DND-41 (cell line): ENCODE measurements around the gene STARD9.
"Not testable (repeated sequence)": the region's sequence is repeated elsewhere in the genome, so short reads cannot be mapped to it uniquely, and the experiment has no call there.

ENCODE experiments used
- ATAC-seq: fragments of 200-7000 bp; cut with Tn5 transposase; 3 replicates; pipeline ENCODE4 v1.9.1; 2021; ENCODE audit warnings: low read depth; ENCODE audit not compliant: insufficient read depth
- DNase-seq: peaks from one replicate; pipeline ENCODE4 v3.0.0-alpha.2; 2020
- H2AFZ ChIP-seq: 2 replicates; pipeline ENCODE4 v1.6.0; 2012; ENCODE audit warnings: low read depth, low read length
- H3K27ac ChIP-seq: 2 replicates; pipeline ENCODE4 v1.5.1; 2012; ENCODE audit warnings: low read length, inconsistent platforms
- H3K27me3 ChIP-seq: fragments of 200-600 bp; sonication (generic); 2 replicates; pipeline ENCODE4 v1.6.0; 2012; ENCODE audit warnings: low read length, mild to moderate bottlenecking, inconsistent platforms; ENCODE audit not compliant: insufficient read depth, poor library complexity
- H3K36me3 ChIP-seq: 2 replicates; pipeline ENCODE4 v1.5.1; 2012; ENCODE audit warnings: low read length, inconsistent platforms; ENCODE audit not compliant: insufficient read depth
- H3K4me1 ChIP-seq: 2 replicates; pipeline ENCODE4 v1.5.1; 2012; ENCODE audit warnings: mild to moderate bottlenecking, low read length; ENCODE audit not compliant: insufficient read depth
- H3K4me2 ChIP-seq: 2 replicates; pipeline ENCODE4 v1.6.0; 2012; ENCODE audit warnings: mild to moderate bottlenecking, moderate library complexity, low read length, inconsistent platforms; ENCODE audit not compliant: insufficient read depth
- H3K4me3 ChIP-seq, 2 experiments: fragments of 200-600 bp in 1 of 2; shearing (Covaris generic) in 1 of 2; 2 replicates each; pipeline ENCODE4 v1.5.1; 2012 to 2016; ENCODE audit warnings: inconsistent platforms in 2 of 2, low read length in 2 of 2, mild to moderate bottlenecking in 2 of 2, low read depth in 1 of 2, moderate library complexity in 1 of 2
- H3K79me2 ChIP-seq: 2 replicates; pipeline ENCODE4 v1.6.0; 2012; ENCODE audit warnings: low read length, inconsistent platforms; ENCODE audit not compliant: insufficient read depth
- H3K9ac ChIP-seq: 2 replicates; pipeline ENCODE4 v1.6.0; 2012; ENCODE audit warnings: low read depth, mild to moderate bottlenecking, inconsistent platforms, low read length, moderate library complexity
- H3K9me3 ChIP-seq: 2 replicates; pipeline ENCODE4 v1.5.1; 2012; ENCODE audit warnings: low read length, moderate library complexity, mild to moderate bottlenecking, inconsistent platforms; ENCODE audit not compliant: insufficient read depth, severe bottlenecking
- H4K20me1 ChIP-seq: 2 replicates; pipeline ENCODE4 v1.6.0; 2012; ENCODE audit warnings: low read length; ENCODE audit not compliant: insufficient read depth
- EZH2 ChIP-seq: IDR thresholded peaks from 3 replicates; pipeline ENCODE4 v1.6.1; 2012; ENCODE audit warnings: borderline replicate concordance, low read depth, mild to moderate bottlenecking, moderate library complexity, low read length, inconsistent platforms; ENCODE audit not compliant: severe bottlenecking
- TF ChIP-seq, protein P1 (sequence below): IDR thresholded peaks from 2 replicates; pipeline ENCODE4 v1.5.1; 2012; ENCODE audit warnings: borderline replicate concordance, low read length, moderate library complexity, mild to moderate bottlenecking; ENCODE audit not compliant: poor library complexity, severe bottlenecking; ENCODE audit errors: extremely low read depth

STARD9 gene

DNA sequence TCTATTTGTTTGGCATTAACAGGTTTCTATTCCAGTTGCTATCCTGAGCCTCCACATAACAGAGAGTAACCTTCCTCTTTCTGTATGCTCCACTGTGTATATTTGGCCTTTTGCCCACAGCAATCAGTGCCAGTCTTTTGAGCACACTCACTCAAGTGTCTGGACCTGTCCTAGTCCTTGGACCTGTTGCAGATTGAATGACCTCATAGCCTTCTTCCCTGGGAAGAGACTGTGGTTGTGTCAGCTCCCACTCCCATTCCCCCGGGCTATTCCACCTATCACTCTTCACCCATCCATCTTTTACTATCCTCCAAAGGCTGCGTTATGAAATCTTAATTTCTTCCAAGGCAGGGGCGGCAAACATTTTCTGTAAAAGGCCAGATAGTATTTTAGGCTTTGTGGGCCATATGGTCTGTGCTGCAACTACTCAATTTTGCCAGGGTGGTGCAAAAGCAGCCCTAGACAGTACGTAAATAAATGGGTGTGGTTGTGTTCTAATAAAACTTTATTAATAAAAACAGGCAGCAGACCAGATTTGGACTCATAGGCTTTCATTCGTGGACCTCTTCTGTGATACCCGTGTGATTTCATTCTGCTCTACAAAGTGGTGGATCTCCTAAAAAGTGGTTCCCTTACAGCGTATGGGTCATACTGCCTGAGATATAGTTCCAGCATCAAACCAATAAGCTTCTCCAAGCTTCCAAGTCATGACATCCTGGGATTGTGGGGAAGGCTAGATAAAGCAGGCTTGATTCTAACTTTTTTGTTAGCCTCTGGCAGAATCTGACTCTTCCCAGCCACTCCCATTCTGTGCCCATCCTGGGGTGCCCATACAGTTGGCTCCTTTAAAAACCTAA is 104.1 kb downstream of the STARD9 start:
- H3K79me2 ChIP-seq: no peaks in the 10 kb centered on the region
- no peak for TF ChIP-seq EZH2
- TF ChIP-seq, protein P1, sequence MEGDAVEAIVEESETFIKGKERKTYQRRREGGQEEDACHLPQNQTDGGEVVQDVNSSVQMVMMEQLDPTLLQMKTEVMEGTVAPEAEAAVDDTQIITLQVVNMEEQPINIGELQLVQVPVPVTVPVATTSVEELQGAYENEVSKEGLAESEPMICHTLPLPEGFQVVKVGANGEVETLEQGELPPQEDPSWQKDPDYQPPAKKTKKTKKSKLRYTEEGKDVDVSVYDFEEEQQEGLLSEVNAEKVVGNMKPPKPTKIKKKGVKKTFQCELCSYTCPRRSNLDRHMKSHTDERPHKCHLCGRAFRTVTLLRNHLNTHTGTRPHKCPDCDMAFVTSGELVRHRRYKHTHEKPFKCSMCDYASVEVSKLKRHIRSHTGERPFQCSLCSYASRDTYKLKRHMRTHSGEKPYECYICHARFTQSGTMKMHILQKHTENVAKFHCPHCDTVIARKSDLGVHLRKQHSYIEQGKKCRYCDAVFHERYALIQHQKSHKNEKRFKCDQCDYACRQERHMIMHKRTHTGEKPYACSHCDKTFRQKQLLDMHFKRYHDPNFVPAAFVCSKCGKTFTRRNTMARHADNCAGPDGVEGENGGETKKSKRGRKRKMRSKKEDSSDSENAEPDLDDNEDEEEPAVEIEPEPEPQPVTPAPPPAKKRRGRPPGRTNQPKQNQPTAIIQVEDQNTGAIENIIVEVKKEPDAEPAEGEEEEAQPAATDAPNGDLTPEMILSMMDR: no peak
- H3K4me1 ChIP-seq: no peaks in the 10 kb centered on the region
- H3K36me3 ChIP-seq: peaks cover 13% of the 10 kb centered on the region
- H3K9me3 ChIP-seq: no peaks in the 10 kb centered on the region
- no peak overlapping the region for H3K4me2 ChIP-seq
- DNase-seq (no peak), ATAC-seq (no peak)
- no peaks in the 10 kb centered on the region for H4K20me1 ChIP-seq
- H3K9ac ChIP-seq: no peak overlapping the region
- H2AFZ ChIP-seq: no peak overlapping the region
- H3K27me3 ChIP-seq: no peaks in the 10 kb centered on the region
- H3K4me3 ChIP-seq: no peak overlapping the region
- no peak overlapping the region for H3K27ac ChIP-seq

- not testable (repeated sequence) for H3K27ac ChIP-seq, H3K9ac ChIP-seq, ATAC-seq, H4K20me1 ChIP-seq, H2AFZ ChIP-seq, H3K4me1 ChIP-seq, H3K9me3 ChIP-seq, H3K79me2 ChIP-seq, H3K27me3 ChIP-seq, H3K4me3 ChIP-seq, H3K4me2 ChIP-seq, DNase-seq
- peaks cover 13% of the 10 kb centered on the region for H3K36me3 ChIP-seq
These were observed 104.7 kb downstream of the STARD9 start for GRCh38 chr15:42680142-42680482.

GRCh38 chr15:42681119-42681518 is 105.7 kb downstream of the STARD9 start:
- no peak for TF ChIP-seq EZH2
- TF ChIP-seq, protein P1: no peak
- no peak overlapping the region for H3K27ac ChIP-seq
- H3K4me1 ChIP-seq: no peaks in the 10 kb centered on the region
- ATAC-seq (no peak), DNase-seq (no peak)
- H3K9me3 ChIP-seq: no peaks in the 10 kb centered on the region
- H3K79me2 ChIP-seq: no peaks in the 10 kb centered on the region
- no peak overlapping the region for H3K4me2 ChIP-seq
- H3K27me3 ChIP-seq: no peaks in the 10 kb centered on the region
- H2AFZ ChIP-seq: no peak overlapping the region
- no peak overlapping the region for H3K4me3 ChIP-seq
- H3K36me3 ChIP-seq: peaks cover 13% of the 10 kb centered on the region
- H4K20me1 ChIP-seq: no peaks in the 10 kb centered on the region
- H3K9ac ChIP-seq: no peak overlapping the region

- H3K4me1 ChIP-seq: no peaks in the 10 kb centered on the region
- TF ChIP-seq EZH2: no peak
- TF ChIP-seq, protein P1: no peak
- peaks cover 13% of the 10 kb centered on the region for H3K36me3 ChIP-seq
- no peak for DNase-seq
- no peak overlapping the region for H3K27ac ChIP-seq
- H3K27me3 ChIP-seq: no peaks in the 10 kb centered on the region
- no peaks in the 10 kb centered on the region for H4K20me1 ChIP-seq
- no peak overlapping the region for H3K4me2 ChIP-seq
- no peak for ATAC-seq
- H3K79me2 ChIP-seq: no peaks in the 10 kb centered on the region
- no peaks in the 10 kb centered on the region for H3K9me3 ChIP-seq
- no peak overlapping the region for H3K9ac ChIP-seq
- no peak overlapping the region for H3K4me3 ChIP-seq
- no peak overlapping the region for H2AFZ ChIP-seq
These were observed 110.9 kb downstream of the STARD9 start for GRCh38 chr15:42686281-42686680.
